Bronchial epithelial cell (primary cell): ENCODE measurements around the gene NUCB1. TPM values are rescaled to one million over a fixed set of nuclear protein-coding genes. Genes with fewer than 3 reads are reported as not detected.

Experiments used
- DNase-seq: peaks from one replicate; pipeline ENCODE4 v3.0.0-alpha.2; 2010; ENCODE audit warnings: low read depth
- FAIRE-seq: peaks from 2 replicates; lab custom pipeline; 2011; peaks lifted over from hg19 to GRCh38; lab: Jason Lieb, UNC
- H3K27me3 ChIP-seq: 2 replicates; pipeline ENCODE4 v1.5.1; 2011; ENCODE audit warnings: low read length; ENCODE audit not compliant: control insufficient read depth, insufficient read depth
- H3K36me3 ChIP-seq: 2 replicates; pipeline ENCODE4 v1.5.1; 2011; ENCODE audit warnings: low read length; ENCODE audit not compliant: control insufficient read depth, insufficient read depth
- H3K4me3 ChIP-seq: 2 replicates; pipeline ENCODE4 v1.5.1; 2011; ENCODE audit warnings: mild to moderate bottlenecking, low read depth, low read length, control low read depth
- CTCF ChIP-seq: IDR thresholded peaks from 2 replicates; pipeline ENCODE4 v1.5.1; 2011; ENCODE audit warnings: mild to moderate bottlenecking, moderate library complexity, low read length, control low read depth, inconsistent platforms; ENCODE audit not compliant: insufficient read depth, severe bottlenecking
- total RNA-seq: library from RNA; depleted of rRNA; stranded (reverse); fragments of >200 nt; gene quantifications from 2 replicates; pipeline ENCODE4 v1.2.1, GENCODE V29; 2014

The NUCB1 gene
- total RNA-seq, 1 donor from 2014 or later = 88.2 TPM

GRCh38 chr19:48928164-48929025 is 28.3 kb downstream of the NUCB1 start:
- no peak for TF ChIP-seq CTCF
- no peaks in the 10 kb centered on the region for H3K36me3 ChIP-seq
- DNase-seq (peak; percentile 35), FAIRE-seq (no peak)
- H3K4me3 ChIP-seq = no peak overlapping the region
- H3K27me3 ChIP-seq = no peaks in the 10 kb centered on the region

- TF ChIP-seq CTCF = no peak
- peak; percentile 95 for DNase-seq
- no peaks in the 10 kb centered on the region for H3K27me3 ChIP-seq
- FAIRE-seq = no peak
- peak within 1 kb of the TSS; percentile 39 for H3K4me3 ChIP-seq
- no peaks in the 10 kb centered on the region for H3K36me3 ChIP-seq
Measured at GRCh38 chr19:48933382-48933932, 33.3 kb downstream of the NUCB1 start, which contains the start of gene DHDH. Gene DHDH, plus strand, starts transcription at chr19:48933699. Its CDS starts 23 bp downstream, at chr19:48933722.

GRCh38 chr19:48934837-48935236 is 34.7 kb downstream of the NUCB1 start:
- TF ChIP-seq CTCF = no peak
- Histone ChIP-seq H3K4me3 (no peak overlapping the region), H3K36me3 (no peaks in the 10 kb centered on the region), H3K27me3 (no peaks in the 10 kb centered on the region)
- FAIRE-seq (no peak), DNase-seq (no peak)

GRCh38 chr19:48935864-48936263 is 35.8 kb downstream of the NUCB1 start:
- DNase-seq (no peak), FAIRE-seq (no peak)
- Histone ChIP-seq H3K36me3 (no peaks in the 10 kb centered on the region), H3K4me3 (no peak overlapping the region), H3K27me3 (no peaks in the 10 kb centered on the region)
- TF ChIP-seq CTCF = no peak

GRCh38 chr19:48938256-48938655 is 38.1 kb downstream of the NUCB1 start:
- TF ChIP-seq CTCF = no peak
- no peak for DNase-seq
- FAIRE-seq = no peak
- no peak overlapping the region for H3K4me3 ChIP-seq
- no peaks in the 10 kb centered on the region for H3K27me3 ChIP-seq
- no peaks in the 10 kb centered on the region for H3K36me3 ChIP-seq
